GM21526 (cell line): Measurements from ENCODE around the gene IL25.
"Not testable (repeated sequence)": the region's sequence is repeated elsewhere in the genome, so short reads cannot be mapped to it uniquely, and the experiment has no call there.

Experiments used
- ATAC-seq: cut with Tn5 transposase; IDR thresholded peaks from one replicate; pipeline ENCODE4 v1.9.1; 2021; ENCODE audit warnings: moderate library complexity; ENCODE audit not compliant: unreplicated experiment, low FRiP score

Gene IL25

DNA sequence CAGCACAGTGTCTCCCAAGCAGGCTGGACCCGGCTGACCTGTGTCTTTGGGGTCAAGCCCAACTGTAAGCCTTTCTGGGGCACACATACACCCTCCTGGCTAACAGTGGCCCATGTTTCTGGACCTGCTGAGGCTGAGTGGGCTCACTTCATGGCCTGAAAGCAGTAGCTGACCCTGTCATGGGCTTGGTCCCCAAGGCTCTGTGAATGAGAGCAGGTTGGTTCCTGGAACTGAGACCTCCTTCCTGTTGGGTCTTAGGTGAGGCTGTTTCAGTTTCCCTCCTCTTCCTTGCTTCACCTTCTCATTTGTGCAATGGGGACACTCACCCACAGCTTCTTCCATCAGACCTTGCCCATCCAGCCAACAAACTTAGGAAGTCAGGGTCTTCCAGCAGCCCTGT lies 744 bp upstream of the IL25 start:
- ATAC-seq = no peak

DNA sequence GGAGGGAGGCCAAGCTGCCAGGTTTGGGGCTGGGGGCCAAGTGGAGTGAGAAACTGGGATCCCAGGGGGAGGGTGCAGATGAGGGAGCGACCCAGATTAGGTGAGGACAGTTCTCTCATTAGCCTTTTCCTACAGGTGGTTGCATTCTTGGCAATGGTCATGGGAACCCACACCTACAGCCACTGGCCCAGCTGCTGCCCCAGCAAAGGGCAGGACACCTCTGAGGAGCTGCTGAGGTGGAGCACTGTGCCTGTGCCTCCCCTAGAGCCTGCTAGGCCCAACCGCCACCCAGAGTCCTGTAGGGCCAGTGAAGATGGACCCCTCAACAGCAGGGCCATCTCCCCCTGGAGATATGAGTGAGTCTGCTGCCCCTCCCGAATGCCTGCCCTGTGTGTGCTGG lies 432 bp downstream of the IL25 start:
- no peak for ATAC-seq

DNA sequence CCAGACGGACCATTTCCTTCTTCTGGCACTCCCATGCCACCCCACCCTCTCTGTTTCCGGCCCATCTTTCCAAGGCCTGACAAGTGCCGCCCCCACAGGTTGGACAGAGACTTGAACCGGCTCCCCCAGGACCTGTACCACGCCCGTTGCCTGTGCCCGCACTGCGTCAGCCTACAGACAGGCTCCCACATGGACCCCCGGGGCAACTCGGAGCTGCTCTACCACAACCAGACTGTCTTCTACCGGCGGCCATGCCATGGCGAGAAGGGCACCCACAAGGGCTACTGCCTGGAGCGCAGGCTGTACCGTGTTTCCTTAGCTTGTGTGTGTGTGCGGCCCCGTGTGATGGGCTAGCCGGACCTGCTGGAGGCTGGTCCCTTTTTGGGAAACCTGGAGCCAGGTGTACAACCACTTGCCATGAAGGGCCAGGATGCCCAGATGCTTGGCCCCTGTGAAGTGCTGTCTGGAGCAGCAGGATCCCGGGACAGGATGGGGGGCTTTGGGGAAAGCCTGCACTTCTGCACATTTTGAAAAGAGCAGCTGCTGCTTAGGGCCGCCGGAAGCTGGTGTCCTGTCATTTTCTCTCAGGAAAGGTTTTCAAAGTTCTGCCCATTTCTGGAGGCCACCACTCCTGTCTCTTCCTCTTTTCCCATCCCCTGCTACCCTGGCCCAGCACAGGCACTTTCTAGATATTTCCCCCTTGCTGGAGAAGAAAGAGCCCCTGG lies 3.1 kb downstream of the IL25 start:
- no peak for ATAC-seq

GRCh38 chr14:23376482-23377197 lies 4.0 kb downstream of the IL25 start, which contains the start of gene CMTM5:
Gene CMTM5 (plus strand): TSS chr14:23377046. CDS start chr14:23377252, 206 bp downstream.
- ATAC-seq = no peak

- ATAC-seq = no peak
These were observed 4.6 kb downstream of the IL25 start for GRCh38 chr14:23377198-23377550.

DNA sequence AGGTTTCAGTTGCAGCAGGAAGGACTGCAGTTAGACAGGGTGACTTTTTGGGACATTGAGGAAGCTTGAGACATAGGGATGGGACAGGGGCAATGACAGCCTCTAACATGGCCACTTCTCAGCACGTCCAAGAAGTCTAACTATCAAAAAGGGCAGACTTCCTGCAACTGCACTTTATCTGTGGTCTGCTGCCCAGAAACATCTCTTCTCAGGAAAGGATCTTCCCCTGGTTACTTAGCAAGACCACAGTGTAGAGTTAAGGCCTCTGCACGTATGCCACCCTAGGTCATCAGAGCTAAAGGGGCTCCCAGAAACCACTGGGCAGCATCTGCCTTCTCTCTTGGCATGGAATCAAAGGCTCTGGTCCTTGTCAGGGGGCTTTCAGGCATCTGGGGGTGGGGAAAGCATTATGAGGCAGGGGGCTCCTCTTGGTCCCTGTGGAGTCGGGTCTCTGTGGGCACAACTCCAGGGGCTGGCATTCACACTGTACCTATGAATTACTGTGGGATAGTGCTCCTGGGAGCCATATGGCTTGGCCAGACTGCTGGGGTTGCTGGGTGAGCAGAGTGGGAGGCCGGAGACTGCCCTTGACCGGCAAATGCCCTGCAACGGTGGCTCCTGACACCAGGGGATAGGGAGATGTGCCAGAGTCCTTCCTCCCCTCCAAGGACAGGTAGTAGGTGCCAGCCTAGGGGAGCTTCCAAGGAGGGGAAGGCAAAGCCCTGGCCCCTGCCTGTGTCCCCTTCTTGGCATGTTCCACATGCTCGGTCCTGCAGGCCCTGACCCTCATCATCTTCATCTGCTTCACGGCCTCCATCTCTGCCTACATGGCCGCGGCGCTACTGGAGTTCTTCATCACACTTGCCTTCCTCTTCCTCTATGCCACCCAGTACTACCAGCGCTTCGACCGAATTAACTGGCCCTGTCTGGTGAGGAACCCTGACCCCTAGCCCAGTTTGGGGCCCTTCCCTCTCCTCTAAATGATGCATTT lies 5.3 kb downstream of the IL25 start:
- no peak for ATAC-seq

- no peak for ATAC-seq
These were observed 6.1 kb downstream of the IL25 start for GRCh38 chr14:23378612-23379220.

DNA sequence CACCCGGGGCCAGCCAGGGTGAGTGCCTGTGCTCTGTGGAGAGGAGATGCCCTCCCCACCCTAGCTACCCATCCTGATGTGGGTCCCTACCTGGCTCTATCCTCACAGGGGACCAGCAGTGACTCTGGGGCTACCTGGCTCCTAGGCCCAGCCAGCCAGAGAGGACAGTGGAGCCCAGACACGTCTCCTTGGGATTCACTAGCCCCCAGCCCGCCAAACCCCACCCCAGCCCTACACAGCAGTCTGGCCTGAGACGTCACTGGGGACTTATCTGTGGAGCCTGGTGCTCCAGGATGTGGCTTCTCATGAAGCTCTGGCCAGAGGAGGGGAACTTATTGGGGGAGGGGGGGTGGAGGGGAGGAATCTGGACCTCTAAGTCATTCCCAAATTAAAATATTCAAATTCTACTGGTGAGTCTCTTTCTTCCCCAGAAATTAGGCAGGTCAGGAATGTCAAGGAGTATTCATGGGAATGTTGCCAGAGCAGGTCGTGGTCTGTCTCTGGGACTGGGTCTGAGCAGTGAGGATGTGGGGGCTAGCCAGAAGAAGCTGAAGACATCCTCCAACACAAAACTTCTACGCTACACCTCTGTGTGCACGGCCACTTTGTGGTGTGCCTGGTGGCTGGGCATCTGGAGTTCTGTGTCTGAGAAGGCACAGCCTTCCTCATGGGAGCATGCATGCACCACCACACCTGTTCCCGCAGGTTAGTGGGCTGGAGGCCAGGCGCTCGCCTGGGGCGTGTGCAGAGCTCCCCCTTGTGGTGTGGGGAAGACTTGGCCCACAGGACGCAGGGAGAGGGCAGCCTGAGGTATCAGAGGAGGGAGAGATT lies 7.0 kb downstream of the IL25 start:
- no peak for ATAC-seq

- no peak for ATAC-seq
These were observed 7.7 kb downstream of the IL25 start for GRCh38 chr14:23380197-23380914.

DNA sequence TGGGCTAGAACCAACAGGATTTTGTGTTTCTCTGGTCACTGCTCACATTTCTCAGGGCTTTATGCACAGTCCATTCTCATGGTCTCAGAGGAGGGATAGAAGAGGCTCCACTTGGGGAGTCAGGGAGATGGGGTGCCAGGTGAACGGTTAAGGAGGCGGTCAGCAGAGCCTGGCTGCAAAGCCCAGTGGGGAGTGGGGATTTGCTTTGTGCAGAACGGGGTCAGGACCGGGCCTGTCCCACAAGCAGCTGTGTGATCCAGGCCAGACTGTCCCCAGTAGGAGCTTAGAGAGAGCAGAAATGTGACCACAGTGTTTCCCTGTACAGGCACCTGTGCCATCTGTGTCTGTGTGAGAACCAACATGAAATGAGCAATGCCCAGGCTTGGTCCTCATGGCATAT lies 8.4 kb downstream of the IL25 start:
- no peak for ATAC-seq

- no peak for ATAC-seq
These were observed 9.3 kb downstream of the IL25 start for GRCh38 chr14:23381871-23382270.

DNA sequence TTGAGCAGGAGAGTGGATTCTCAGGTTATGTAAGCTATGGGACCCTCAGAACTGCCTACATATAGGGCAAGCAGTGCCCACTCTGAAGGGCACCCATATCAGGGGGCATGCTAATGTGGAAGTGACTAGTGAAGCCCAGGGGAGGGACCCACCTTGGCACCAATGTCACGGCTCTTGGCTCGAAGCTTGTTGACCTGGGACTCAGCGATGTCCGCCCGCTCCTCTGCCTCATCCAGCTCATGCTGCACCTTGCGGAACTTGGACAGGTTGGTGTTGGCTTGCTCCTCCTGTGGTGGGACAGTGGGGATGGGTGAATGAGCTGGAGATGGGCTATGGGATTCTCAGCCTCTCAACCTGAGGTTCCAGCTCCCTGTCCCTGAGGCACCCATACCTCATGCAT lies 9.7 kb downstream of the IL25 start:
- no peak for ATAC-seq

DNA sequence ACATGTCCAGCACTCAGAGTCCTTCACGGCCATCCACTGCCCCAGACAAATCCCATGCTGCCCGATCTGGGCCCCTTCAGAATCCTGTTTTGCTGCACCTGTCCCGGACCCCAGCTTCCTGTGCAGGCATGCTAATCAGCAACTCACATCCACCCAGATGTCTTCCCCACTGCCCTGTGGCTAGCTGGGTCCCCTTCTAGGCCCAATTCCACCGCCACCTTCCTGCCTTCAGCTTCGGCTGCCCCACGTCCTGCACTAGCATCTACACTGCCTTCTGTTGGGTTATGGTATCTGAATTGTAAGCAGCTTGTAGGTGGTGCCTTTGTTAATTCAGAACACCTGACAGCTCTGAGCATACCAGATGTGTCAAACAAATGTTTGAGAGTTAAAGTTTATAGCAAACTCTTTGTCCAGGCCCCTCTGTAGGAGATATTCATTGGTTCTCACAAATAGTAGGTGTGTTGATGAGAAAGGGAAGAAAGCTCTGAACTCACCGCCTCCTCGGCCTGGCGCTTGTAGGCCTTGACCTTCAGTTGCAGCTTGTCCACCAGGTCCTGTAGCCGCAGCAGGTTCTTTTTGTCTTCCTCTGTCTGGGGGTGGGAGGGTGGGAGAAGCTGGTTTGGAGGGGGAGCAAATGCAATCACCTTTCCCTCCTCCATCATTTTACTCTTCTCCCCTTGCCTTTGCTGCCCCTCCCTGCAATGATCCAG lies 10.3 kb downstream of the IL25 start:
- no peak for ATAC-seq

GRCh38 chr14:23384364-23385080 lies 11.9 kb downstream of the IL25 start:
- no peak for ATAC-seq

DNA sequence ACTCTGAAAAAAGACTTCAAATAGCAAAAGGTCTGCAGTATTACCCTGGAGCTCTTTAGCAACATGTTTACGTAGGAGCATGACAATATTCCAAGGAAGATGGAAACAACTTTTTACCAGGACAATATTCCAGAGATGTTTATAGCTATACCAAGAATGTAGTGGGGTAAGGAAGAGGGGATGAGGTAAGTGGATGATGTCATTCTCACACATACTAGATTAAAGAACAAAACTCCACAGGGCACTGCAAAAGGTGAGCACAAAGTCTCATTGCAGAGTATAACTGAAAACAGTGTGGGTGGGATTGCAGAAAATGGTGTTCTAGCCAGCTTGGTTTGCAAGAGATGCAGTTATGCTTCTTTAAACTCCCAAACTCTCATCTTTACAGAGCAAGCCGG lies 12.6 kb downstream of the IL25 start:
- no peak for ATAC-seq

DNA sequence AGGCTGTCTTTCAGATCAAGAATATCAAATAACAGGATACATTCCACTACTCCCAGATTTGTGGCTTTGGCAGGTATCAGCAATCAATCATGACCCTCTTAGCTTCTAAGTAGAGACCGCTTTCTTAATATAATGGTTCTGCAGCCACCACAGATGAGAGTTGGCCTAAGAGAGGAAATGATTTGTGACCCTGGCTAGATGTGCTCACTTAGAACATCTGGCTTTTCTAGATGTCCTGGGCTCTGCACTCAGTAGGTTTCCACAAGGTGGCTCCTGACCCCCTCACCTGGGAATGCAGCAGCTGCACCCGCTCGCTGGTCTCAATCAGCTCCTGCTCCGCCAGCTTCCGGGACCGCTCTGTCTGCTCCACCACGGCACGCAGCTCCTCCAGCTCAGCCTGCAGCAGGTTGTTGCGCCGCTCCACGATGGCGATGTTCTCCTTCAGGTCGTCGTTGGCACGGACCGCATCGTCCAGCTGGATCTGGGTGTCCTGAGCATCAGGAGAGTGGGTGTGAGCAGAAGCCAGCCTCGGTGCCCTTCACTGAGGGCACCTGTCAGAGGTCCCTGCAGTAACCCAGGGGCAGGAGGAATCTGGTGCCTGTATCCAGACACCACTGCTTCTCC lies 13.1 kb downstream of the IL25 start:
- no peak for ATAC-seq

DNA sequence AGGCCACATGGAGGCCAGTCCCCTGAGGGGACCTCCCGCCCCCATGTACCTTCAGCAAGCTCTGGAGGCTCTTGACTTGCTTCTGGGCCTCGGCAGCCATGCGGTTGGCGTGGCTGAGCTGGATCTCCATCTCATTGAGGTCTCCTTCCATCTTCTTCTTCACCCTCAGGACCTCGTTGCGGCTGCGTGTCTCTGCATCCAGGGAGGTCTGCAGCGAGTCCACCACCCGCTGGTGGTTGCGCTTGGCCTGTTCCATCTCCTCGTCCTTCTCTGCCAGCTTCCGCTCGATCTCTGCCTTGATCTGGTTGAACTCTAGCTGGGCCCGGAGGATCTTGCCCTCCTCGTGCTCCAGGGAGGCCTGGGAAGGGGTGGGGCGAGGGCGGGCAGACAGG lies 13.7 kb downstream of the IL25 start:
- not testable (repeated sequence) for ATAC-seq
